Astrocyte (in vitro differentiated cells and primary cell): ENCODE data around the gene PXDN. TPM values are rescaled to one million over a fixed set of nuclear protein-coding genes. Genes with fewer than 3 reads are reported as not detected.

Source experiments
- DNase-seq: peaks from one replicate; pipeline ENCODE4 v3.0.0-alpha.2; 2010; ENCODE audit warnings: low read depth
- FAIRE-seq: peaks from 2 replicates; lab custom pipeline; 2011; peaks lifted over from hg19 to GRCh38; lab: Jason Lieb, UNC
- H2AFZ ChIP-seq: 2 replicates; pipeline ENCODE4 v1.6.0; 2012; ENCODE audit warnings: low read depth, low read length, inconsistent platforms
- H3K27ac ChIP-seq: 2 replicates; pipeline ENCODE4 v1.5.1; 2011; ENCODE audit warnings: low read depth, low read length, inconsistent platforms
- H3K27me3 ChIP-seq: 2 replicates; pipeline ENCODE4 v1.6.0; 2011; ENCODE audit warnings: low read length, inconsistent platforms; ENCODE audit not compliant: insufficient read depth
- H3K36me3 ChIP-seq: 2 replicates; pipeline ENCODE4 v1.5.1; 2011; ENCODE audit warnings: low read length, inconsistent platforms; ENCODE audit not compliant: insufficient read depth
- H3K4me1 ChIP-seq: 2 replicates; pipeline ENCODE4 v1.5.1; 2011; ENCODE audit warnings: low read length, inconsistent platforms; ENCODE audit not compliant: insufficient read depth
- H3K4me2 ChIP-seq: 2 replicates; pipeline ENCODE4 v1.6.0; 2012; ENCODE audit warnings: low read length, inconsistent platforms
- H3K4me3 ChIP-seq: 2 replicates; pipeline ENCODE4 v1.5.1; 2011; ENCODE audit warnings: low read depth, mild to moderate bottlenecking, low read length, inconsistent platforms; ENCODE audit not compliant: insufficient read depth
- H3K79me2 ChIP-seq: 2 replicates; pipeline ENCODE4 v1.6.0; 2012; ENCODE audit warnings: mild to moderate bottlenecking, low read length, inconsistent platforms; ENCODE audit not compliant: insufficient read depth
- H3K9ac ChIP-seq: 2 replicates; pipeline ENCODE4 v1.6.0; 2012; ENCODE audit warnings: mild to moderate bottlenecking, low read length, inconsistent platforms
- H3K9me3 ChIP-seq: 2 replicates; pipeline ENCODE4 v1.5.1; 2012; ENCODE audit warnings: low read depth, mild to moderate bottlenecking, low read length, inconsistent platforms; ENCODE audit not compliant: insufficient read depth
- H4K20me1 ChIP-seq: 2 replicates; pipeline ENCODE4 v1.6.0; 2012; ENCODE audit warnings: low read length, inconsistent platforms; ENCODE audit not compliant: insufficient read depth
- H3K27ac Mint-ChIP-seq: one replicate; pipeline ENCODE4 v1.8.0; 2021; ENCODE audit warnings: mild to moderate bottlenecking, mixed read lengths; ENCODE audit not compliant: unreplicated experiment
- H3K27me3 Mint-ChIP-seq: one replicate; pipeline ENCODE4 v1.8.0; 2021; ENCODE audit warnings: low read depth, mixed read lengths; ENCODE audit not compliant: unreplicated experiment
- H3K36me3 Mint-ChIP-seq: one replicate; pipeline ENCODE4 v1.8.0; 2021; ENCODE audit warnings: low read depth, mixed read lengths; ENCODE audit not compliant: unreplicated experiment
- H3K4me1 Mint-ChIP-seq: one replicate; pipeline ENCODE4 v1.8.0; 2021; ENCODE audit warnings: low read depth, mixed read lengths; ENCODE audit not compliant: unreplicated experiment
- H3K4me3 Mint-ChIP-seq: one replicate; pipeline ENCODE4 v1.8.0; 2021; ENCODE audit warnings: mild to moderate bottlenecking, moderate library complexity, mixed read lengths; ENCODE audit not compliant: unreplicated experiment
- H3K9me3 Mint-ChIP-seq: one replicate; pipeline ENCODE4 v1.8.0; 2021; ENCODE audit warnings: mild to moderate bottlenecking, mixed read lengths; ENCODE audit not compliant: unreplicated experiment
- CTCF ChIP-seq: IDR thresholded peaks from 2 replicates; pipeline ENCODE4 v1.5.1; 2011; ENCODE audit warnings: low read depth, mild to moderate bottlenecking, inconsistent platforms, low read length, moderate library complexity; ENCODE audit not compliant: insufficient read depth
- EZH2 ChIP-seq: IDR thresholded peaks from 2 replicates; pipeline ENCODE4 v1.6.1; 2012; ENCODE audit warnings: mild to moderate bottlenecking, low read length, inconsistent platforms; ENCODE audit not compliant: insufficient read depth
- total RNA-seq: library from RNA; stranded (reverse); gene quantifications from 2 replicates; pipeline ENCODE4 v1.2.1, GENCODE V29; 2021

PXDN gene
- total RNA-seq, 1 donor from 2014 or later, result 417 TPM

GRCh38 chr2:1793001-1793867 lies 48.9 kb upstream of the PXDN start:
- Histone ChIP-seq H4K20me1 (no peaks in the 10 kb centered on the region), H3K27ac (no peak overlapping the region), H3K36me3 (no peaks in the 10 kb centered on the region), H3K4me1 (no peaks in the 10 kb centered on the region), H2AFZ (no peak overlapping the region), H3K79me2 (no peaks in the 10 kb centered on the region), H3K27me3 (no peaks in the 10 kb centered on the region), H3K9ac (no peak overlapping the region), H3K9me3 (no peaks in the 10 kb centered on the region), H3K4me3 (no peak overlapping the region), H3K4me2 (no peak overlapping the region)
- DNase-seq, result no peak
- no peak overlapping the region for H3K27ac Mint-ChIP-seq
- no peaks in the 10 kb centered on the region for H3K36me3 Mint-ChIP-seq
- no peaks in the 10 kb centered on the region for H3K4me1 Mint-ChIP-seq
- H3K4me3 Mint-ChIP-seq, result no peak overlapping the region
- H3K9me3 Mint-ChIP-seq, result no peaks in the 10 kb centered on the region
- H3K27me3 Mint-ChIP-seq, result peaks cover 31% of the 10 kb centered on the region
- FAIRE-seq, result no peak
- no peak for TF ChIP-seq CTCF
- TF ChIP-seq EZH2, result no peak

- DNase-seq (peak; percentile 40), FAIRE-seq (peak; percentile 73)
- Mint-ChIP-seq H3K4me1 (no peaks in the 10 kb centered on the region), H3K27ac (no peak overlapping the region), H3K27me3 (peaks cover 26% of the 10 kb centered on the region), H3K36me3 (no peaks in the 10 kb centered on the region), H3K4me3 (no peak overlapping the region), H3K9me3 (no peaks in the 10 kb centered on the region)
- Histone ChIP-seq H3K27ac (no peak overlapping the region), H3K9me3 (no peaks in the 10 kb centered on the region), H3K9ac (no peak overlapping the region), H4K20me1 (no peaks in the 10 kb centered on the region), H2AFZ (no peak overlapping the region), H3K4me2 (no peak overlapping the region), H3K36me3 (no peaks in the 10 kb centered on the region), H3K4me3 (no peak overlapping the region), H3K27me3 (no peaks in the 10 kb centered on the region), H3K4me1 (no peaks in the 10 kb centered on the region), H3K79me2 (no peaks in the 10 kb centered on the region)
- TF ChIP-seq EZH2 (no peak), CTCF (no peak)
These were observed 47.5 kb upstream of the PXDN start for GRCh38 chr2:1791685-1792435.
